Right renal pelvis (tissue), 4 donors: ENCODE data around the gene C1RL. TPM values are rescaled to one million over a fixed set of nuclear protein-coding genes. Genes with fewer than 3 reads are reported as not detected.

Source experiments
- DNase-seq, 4 donors: peaks; one replicate each; pipeline ENCODE4 v3.0.0-alpha.2; 2013; ENCODE audit warnings: low read depth in 4 of 4, low spot score in 3 of 4, missing footprints in 1 of 4
- polyA plus RNA-seq, 4 donors: library from polyadenylated mRNA; unstranded; fragments of 120-200 nt; gene quantifications; one replicate each; pipeline ENCODE4 v1.2.1, GENCODE V29; 2013; ENCODE audit not compliant: insufficient read length in 4 of 4

C1RL gene, protein sequence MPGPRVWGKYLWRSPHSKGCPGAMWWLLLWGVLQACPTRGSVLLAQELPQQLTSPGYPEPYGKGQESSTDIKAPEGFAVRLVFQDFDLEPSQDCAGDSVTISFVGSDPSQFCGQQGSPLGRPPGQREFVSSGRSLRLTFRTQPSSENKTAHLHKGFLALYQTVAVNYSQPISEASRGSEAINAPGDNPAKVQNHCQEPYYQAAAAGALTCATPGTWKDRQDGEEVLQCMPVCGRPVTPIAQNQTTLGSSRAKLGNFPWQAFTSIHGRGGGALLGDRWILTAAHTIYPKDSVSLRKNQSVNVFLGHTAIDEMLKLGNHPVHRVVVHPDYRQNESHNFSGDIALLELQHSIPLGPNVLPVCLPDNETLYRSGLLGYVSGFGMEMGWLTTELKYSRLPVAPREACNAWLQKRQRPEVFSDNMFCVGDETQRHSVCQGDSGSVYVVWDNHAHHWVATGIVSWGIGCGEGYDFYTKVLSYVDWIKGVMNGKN
- 10 to 100 TPM; 29.4 to 33.5 (median 32.1) TPM for polyA plus RNA-seq

DNA sequence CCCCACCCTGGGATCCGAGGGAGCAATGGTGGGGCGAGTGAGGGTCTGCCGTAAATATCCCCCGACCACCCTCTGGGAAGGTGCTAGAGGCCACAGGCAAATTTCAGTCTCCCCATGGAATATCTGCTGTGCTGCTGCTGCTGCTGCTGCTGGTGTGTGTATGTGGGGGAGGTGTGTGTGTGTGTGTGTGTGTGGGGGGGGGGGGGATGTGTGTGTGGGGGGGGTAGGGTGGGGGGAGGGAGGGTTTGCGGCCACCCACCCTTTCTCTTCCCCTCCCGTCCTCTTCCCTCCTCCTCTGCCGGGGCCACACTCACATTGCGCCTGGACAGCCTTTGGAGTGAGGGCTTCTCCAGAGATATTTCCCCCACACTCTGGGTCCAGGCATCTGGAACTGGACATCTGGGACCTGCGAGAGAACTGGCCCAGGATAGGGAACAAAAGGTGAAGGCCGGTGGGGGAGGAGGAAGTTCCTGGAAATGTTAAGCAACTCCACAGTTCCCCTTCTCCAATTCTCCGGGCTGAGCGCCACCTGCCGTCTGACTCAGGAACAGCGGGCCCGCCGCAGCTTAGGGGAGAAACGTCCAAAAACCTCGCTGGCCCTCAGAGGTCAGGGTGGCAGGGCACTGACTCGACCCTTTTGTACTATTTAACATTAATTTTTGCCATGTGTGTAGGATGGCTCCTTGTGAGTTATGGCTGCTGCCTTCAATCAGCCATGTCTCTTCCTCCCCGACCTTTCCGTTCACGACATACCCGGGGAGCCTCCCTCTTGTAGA lies at the start of gene C1RL:
Gene C1RL (minus strand): TSS at position 419 of the 776 bp plus-strand sequence. CDS start 34 bp downstream, at position 385.
- peak; percentile 78 to 82 (median 80) for DNase-seq

DNA sequence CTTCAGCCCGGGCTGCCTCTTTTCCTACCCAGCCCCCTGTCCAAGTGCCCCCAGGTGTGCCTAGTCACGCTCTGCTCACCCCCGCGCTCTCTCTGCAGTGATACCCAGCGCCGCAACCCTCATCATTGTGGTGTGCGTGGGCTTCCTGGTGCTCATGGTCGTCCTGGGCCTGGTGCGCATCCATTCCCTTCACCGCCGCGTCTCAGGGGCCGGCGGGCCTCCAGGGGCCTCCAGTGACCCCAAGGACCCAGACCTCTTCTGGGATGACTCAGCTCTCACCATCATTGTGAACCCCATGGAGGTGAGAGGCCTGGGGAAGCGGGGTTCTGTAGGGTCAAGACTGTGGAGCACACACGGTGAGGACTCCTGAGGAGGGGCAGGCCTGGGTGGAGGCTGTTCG lies 48.4 kb upstream of the C1RL start:
- DNase-seq = no peak

DNA sequence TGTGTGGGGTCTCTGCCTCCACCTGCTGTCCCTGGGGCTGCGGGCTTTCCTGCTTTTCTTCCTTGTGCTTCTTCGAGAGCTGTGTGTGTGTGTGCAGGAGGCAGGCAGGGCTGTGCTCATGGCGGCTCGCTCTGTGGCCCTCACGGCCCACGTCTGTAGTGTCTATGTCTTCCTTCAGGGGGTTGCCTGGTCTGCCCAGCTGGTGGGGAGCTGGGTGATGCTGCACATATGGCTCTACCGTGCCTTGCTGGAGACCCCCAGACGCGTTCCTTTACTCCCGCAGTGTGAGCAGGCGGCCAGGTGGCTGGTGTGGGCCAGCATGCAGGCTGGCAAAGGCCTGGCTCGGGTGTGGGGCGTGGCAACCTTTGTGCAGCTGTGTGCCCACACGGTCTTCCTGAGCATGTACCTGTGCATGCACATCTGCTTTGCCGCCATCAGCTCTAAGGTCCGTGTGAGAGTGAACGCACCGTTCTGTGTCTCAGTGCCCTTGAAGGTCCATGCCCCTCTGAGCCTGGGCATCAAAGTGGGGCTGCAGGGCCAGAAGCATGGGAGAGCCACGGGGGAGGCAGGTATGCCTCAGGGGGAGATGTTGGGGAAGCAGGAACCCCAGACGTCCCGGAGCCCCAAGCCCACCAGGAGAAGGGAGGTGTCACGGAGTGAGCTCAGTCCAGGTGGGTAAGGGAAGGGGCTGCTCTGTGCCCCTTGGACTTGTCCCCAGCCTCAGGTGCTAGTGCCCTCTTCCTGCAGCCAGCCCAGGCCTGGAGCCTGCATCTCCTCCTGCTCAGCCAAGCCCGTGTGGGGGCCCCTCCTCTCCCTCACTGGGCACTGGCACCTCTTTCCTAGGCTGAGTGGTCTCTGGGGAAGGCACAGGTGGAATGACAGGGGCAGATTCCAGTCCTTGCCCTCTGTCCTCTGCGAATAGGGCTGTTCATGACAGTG lies 47.5 kb upstream of the C1RL start:
- no peak for DNase-seq

DNA sequence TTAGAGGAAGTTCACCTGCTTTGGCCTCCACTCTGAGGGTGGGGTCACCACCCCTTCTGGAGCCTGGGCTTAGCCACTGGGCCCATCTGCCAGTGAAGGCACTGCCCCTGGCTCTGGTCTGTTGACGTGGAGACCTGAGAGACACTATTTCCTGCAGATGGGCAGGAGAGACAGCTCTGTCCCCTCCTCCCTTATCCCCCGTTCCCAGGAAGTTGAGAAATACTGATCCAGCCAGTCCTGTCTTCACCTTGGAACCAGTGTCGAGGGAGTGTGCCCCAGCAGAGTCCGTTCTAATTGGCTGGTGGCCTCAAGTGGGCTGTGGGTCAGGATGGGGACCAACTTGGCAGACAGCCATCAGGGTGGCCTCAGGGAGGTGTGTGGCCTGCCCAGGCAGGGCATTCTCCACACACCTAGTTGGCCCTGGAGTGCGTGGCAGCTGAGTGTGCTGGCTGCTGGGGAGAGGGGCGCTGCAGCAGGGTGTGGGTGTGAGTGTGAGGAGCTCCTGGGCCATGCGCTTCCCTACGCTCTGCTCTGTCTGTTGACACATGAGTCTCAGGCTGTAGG lies 46.5 kb upstream of the C1RL start:
- no peak for DNase-seq

DNA sequence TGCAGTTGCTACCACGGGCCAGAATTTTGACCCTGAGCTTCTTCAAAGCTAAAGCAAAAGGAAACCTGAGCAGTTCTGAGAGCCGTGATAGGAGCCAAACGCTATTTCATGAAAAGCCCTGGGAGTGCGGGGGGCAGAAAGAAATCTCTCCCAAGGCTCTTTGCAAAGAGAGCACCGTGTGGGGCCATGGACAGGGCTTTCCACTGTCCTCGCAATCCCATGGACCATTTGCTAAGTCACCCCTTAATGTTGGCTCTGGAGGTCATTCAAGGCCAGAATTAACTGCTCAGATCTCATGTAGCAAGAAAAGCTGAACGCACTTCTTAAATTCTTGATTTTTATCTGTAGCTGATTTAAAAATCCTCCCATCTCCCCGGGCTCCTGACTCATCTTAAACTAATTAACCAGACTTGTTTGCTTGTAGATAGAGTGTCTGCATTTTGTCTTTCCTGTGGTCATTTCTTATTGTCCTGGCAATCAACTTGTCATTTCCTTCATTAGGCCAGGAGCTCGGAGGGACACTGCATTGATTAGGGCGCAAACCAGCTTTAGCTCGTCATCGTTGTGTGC lies 46.0 kb upstream of the C1RL start:
- no peak for DNase-seq

DNA sequence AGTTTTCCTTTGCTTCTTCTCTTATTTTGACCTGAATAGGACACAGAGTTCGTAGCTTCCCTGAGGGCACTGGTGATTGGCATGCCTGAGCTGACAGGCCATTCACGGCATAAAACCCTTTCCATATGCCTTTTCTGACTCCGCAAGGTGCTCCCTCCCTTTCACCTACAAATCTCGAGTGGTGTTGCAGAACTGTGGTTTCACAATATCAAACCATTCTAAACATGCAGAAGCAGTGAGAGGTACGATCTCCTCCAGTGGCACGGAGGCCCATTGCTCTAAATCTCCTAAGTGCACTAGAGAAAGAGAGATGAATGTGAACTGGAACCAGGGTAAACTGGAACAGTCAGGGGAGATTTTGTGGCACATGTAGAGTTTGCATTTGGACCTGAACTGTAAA lies 45.0 kb upstream of the C1RL start:
- DNase-seq = no peak

DNA sequence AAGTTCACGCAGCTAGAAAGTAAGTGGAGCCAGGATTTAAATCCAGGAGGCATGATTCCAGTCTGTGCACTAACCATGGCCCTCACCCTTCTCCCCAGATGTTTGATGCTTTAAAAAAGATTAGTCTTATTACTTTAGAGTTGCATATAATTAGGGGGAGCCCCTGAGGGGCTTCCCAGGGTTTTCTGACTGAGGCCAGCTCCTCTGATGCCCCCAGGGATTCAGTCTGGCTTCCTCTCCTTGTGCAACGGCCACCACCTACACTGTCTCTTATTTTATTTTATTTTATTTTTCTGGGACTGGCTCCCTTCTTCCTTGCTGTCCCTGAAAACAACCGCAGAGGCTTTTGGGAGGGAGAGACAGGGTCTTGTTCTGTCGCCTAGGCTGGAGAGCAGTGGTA lies 43.8 kb upstream of the C1RL start:
- DNase-seq = no peak

DNA sequence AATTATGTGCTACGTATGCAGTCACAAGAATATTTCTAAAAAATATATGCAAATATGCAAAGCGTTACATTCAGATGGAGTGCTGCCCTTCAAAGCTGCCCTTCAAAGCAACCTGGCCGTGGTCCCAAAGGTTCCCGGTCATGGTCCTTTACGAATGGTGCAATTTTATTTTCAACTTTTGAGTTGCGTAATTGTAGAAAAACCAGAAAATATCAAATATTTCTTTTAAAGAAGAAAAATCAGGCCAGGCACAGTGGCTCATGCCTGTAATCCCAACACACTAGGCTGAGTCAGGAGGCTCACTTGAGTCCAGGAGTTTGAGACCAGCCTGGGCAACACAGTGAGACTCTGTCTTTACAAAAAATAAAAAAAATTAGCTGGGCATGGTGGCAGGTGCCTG lies 42.5 kb upstream of the C1RL start:
- DNase-seq = no peak

DNA sequence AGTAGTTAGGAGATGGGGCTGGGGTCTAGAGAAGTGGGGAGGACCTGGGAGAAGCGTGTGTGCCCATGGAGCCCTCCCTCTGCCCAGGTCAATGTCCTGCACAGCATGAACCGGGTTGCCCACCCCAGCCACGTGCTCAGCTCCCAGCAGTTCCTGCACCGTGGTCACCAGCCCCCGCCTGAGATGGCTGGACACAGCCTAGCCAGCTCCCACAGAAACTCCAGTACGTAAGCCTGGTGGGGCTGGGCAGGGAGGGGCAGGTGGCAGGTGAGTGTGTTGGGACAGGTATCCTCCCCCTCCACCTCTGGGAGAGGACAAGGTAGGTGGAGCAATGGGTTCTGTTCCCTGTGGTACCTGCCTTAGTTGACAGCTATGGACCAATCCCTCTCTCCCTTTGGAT lies 41.8 kb upstream of the C1RL start:
- no peak for DNase-seq

DNA sequence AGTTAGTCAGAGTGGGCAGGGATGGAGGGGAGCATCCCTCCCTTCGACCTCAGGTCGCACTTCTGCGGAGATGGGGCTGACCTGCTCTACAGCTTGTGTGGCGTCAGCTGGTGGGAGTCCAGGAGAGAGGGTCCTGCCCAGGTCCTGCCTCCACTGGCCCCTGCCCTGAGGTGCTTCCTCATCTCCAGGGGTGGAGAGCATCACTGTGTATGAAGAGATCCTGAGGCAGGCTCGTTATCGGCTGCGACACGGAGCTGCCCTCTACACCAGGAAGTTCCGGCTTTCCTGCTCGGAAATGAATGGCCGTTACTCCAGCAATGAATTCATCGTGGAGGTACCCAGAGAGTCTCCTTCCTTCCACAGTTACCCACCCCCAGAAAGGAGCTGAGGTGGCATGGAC lies 41.3 kb upstream of the C1RL start:
- no peak for DNase-seq

DNA sequence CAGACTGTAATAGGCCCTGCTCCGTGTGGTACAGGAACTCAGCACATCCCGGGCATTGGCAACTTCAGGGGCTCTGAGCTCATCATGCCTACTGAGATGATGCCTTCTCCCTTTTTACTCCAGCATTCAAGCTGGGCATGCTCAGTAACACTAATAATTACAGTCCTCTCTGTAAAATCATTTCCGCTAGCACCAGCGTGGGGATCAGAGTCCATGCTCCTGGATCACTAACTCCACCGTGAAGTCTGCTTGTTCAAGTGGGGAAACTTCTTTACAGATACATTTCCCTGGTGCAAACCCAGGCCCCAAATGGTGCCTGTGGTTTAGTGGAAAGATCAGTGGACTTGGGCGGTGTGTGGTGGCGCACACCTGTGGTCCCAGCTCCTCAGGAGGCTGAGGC lies 37.9 kb upstream of the C1RL start:
- DNase-seq = no peak

DNA sequence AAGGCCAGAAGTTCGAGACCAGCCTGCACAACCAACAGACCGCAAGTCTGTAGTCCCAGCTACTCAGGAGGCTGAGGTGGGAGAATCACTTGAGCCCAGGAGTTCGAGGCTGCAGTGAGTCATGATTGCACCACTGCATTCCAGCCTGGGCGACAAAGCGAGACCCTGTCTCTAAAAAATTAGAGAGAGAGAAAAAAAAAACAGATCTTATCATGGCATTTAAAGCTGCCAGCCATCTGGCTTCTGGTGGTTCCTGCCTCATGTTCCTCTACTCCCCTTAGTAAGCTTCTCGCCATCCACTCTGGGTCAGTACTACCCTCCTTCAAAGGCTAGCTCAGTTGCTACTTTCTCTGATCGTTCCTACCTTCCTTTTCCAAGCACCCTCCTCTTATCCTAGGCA lies 37.2 kb upstream of the C1RL start:
- DNase-seq = no peak

DNA sequence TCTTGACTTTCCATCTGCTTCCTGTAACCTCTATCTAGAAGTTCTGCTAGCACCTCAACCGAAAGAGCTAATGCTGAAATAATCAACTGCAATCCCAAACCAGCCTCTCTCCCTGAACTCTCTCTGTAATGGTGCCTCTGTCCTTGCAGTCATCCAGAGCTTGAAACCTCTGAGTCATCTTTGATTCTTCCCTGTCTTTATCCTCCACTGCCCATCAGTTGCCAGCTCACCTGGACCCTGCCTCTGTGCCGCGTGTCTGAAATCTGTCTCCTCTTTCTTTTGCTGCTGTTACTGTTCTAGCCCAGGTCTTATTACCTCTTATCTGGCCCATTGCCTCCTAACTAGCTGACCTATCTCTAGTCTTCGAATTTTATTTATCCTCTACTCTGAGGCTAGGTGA lies 36.7 kb upstream of the C1RL start:
- DNase-seq = no peak

DNA sequence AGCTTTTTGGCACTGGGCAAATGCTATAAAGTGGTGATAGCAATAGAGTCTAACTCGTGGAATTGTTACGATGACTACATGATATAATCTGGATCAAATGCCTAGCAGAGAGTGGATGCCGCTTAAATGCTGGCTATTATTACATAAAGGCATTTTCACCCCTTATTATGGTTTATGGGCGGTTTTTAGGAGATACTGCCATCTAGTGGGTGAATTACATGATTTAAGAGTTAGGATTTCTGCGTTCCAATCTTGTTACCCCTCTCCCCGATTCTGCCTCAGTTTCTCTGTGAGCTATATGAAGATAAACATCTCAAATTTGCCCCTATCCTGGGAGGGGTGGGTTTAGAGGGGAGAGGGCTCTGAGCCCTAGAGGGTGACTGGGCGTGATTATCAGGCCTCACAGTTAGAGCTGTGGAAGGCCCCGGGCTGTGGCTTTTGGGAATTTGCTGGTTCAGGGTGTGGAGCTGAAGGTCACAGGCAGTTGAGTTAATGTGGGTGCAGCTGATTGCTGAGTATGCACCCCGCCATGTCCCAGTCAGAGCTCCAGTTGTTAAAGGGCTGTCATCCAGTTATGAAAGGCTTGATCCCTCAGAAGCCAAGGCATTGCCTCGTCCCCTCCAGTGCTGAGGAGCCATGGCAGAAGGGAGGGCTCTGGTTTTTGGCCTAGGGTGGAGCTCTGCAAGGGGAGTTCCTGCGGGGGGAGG lies 35.6 kb upstream of the C1RL start:
- DNase-seq = no peak

DNA sequence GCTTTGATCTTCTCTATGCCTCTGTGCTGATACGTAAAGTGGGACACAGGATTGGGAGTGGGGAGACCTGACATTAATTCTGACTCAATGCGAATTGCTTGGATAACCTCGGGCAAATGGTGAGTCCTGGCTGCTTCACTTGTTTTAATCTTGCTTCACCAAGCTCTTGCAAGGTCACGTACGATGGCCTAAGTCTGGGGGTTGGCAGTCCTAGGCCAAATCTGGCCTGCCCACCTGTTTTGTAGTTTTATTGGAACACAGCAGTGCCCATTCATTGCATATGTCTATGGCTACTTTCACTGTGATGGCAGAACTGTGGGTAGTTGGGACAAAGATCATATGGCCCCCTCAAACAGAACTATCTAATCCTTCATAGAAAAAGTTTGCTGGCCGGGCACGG lies 34.5 kb upstream of the C1RL start:
- no peak for DNase-seq

DNA sequence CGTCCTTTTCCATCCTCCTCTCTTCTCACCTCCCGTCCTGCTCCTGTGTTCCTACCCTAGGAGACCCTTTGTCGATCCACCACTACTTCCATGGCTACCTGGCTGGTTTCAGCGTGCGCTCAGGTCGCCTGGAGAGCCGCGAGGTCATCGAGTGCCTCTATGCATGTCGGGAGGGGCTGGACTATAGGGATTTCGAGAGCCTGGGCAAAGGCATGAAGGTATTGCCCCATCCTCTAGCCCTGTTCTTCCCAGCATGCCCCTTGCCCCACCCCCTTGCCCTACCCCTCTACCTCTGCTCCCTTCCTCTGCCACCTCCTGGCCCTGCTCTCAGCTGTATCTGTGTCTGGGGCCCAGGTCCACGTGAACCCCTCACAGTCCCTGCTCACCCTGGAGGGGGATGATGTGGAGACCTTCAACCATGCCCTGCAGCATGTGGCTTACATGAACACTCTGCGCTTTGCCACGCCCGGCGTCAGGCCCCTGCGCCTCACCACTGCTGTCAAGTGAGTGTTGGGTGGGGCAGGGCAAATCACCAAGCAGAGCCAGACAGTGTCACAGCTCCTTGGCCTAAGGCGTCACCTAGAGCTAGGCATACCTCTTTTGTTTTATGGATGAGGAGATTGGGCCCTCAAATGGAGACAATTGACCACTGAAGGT lies 33.9 kb upstream of the C1RL start:
- no peak for DNase-seq

DNA sequence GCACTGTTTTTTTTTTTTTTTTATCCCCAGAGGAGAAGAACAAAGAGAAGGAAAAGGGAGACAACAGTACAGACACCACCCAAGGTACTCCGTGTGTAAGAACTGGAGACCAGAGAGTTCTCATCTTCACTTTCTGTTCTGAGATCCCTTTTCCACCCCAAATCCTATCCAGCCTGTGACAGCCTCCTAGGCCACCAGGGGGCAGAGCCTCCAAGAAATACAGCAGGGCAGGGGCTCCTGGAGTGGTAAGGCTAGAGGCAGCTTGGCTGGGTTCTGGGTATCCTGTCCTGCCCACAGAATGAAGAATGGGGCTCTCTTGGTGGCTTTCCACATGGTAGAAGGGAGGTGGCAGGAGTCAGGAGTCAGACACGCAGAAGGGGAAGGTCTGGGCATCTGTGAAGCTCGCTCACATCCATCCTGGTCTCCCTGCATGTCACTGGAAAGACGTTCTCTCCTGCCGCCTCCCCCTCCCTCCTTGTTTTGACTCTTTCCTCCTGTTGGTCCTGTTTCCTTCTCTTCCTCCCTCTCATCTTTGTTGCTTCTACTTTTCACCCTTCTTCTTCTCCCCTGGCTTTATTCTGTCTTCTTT lies 33.1 kb upstream of the C1RL start:
- no peak for DNase-seq

DNA sequence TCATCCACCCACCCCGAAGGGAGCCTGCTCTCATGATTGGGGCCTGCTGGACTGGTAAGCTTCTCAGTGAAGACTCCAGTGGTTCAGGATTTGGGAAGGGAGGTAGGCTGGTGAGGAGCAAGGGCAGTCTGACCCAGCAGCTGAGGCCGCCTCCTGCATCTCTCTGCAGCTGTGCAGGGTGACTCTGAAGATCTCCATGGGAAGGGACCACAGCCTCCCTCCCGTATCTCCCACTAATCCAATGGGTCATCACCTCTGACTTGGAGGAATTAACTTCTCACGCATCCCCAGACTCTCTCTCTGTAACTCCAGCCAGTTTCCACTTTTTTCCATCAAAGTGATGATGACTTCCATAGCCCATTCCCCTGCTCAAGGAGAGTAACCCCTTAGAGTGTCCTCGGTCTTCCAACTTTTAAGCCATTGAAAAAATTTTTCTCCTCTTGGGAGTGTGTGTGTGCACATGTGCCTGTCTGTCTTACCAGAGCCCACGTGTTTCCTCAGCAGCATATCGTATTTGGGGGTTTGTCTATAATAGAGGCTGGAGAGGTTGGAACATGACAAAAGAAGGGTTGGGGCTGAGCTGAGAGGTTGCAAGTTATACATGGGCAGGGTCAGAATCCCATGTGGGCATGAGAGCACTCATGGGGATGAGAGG lies 32.5 kb upstream of the C1RL start:
- no peak for DNase-seq
